Spleen (tissue), 11 donors: Measurements from ENCODE around the gene OLFM3. TPM values are rescaled to one million over a fixed set of nuclear protein-coding genes. Genes with fewer than 3 reads are reported as not detected.

ENCODE experiments used
- DNase-seq: peaks from one replicate; pipeline ENCODE4 v3.0.0-alpha.2; 2020
- H3K27ac ChIP-seq, 8 donors: fragments of 200-600 bp; sonication (generic) in 7 of 8; 1 replicate in 4 of 8; 2 replicates in 4 of 8; pipeline versions ENCODE4 v1.5.0 to v1.8.0; 2016 to 2021; ENCODE audit warnings: inconsistent platforms in 4 of 8, mild to moderate bottlenecking in 4 of 8, moderate library complexity in 1 of 8
- H3K27me3 ChIP-seq, 7 donors: fragments of 200-600 bp; sonication (generic) in 6 of 7; replicated peaks in 1 of 7; 1 replicate in 4 of 7; 2 replicates in 3 of 7; pipeline versions ENCODE4 v1.5.0 to v1.8.0; 2016 to 2021; ENCODE audit warnings: inconsistent platforms in 3 of 7, mild to moderate bottlenecking in 1 of 7
- H3K36me3 ChIP-seq, 6 donors: fragments of 200-600 bp; sonication (generic) in 5 of 6; 1 replicate in 4 of 6; 2 replicates in 2 of 6; pipeline versions ENCODE4 v1.5.0 to v1.8.0; 2016 to 2021; ENCODE audit warnings: inconsistent platforms in 2 of 6
- H3K4me1 ChIP-seq, 6 donors: fragments of 200-600 bp; sonication (generic) in 5 of 6; 1 replicate in 3 of 6; 2 replicates in 3 of 6; pipeline versions ENCODE4 v1.5.0 to v1.8.0; 2016 to 2021; ENCODE audit warnings: inconsistent platforms in 3 of 6
- H3K4me3 ChIP-seq, 8 donors: fragments of 200-600 bp; sonication (generic) in 7 of 8; 1 replicate in 4 of 8; 2 replicates in 4 of 8; pipeline versions ENCODE4 v1.5.0 to v1.8.0; 2016 to 2021; ENCODE audit warnings: inconsistent platforms in 4 of 8, mild to moderate bottlenecking in 4 of 8, moderate library complexity in 2 of 8
- H3K9me3 ChIP-seq, 8 donors: fragments of 200-600 bp; sonication (generic) in 7 of 8; 1 replicate in 4 of 8; 2 replicates in 4 of 8; pipeline versions ENCODE4 v1.5.0 to v1.8.0; 2016 to 2021; ENCODE audit warnings: inconsistent platforms in 4 of 8
- POLR2A ChIP-seq, 3 donors: fragments of 450-650 bp; IDR thresholded peaks; one replicate each; pipeline ENCODE4 v1.5.1; 2017; ENCODE audit warnings: antibody characterized with exemption in 3 of 3, mild to moderate bottlenecking in 1 of 3
- POLR2AphosphoS5 ChIP-seq, 3 donors: sonication (generic); formaldehyde crosslinking; IDR thresholded peaks; one replicate each; pipeline ENCODE4 v1.5.1; 2017; ENCODE audit warnings: antibody characterized with exemption in 3 of 3
- WGBS, 5 donors: extraction: QIAGEN DNeasy Blood & Tissue Kit in 3 of 5; methylation state at CpG; one replicate each; pipeline versions ENCODE4 v1.1.5 to v1.1.7; 2013 to 2018; 5-methylcytosine and 5-hydroxymethylcytosine counted together
- intact Hi-C: fragments of 100-400 bp; cut with DNase I; formaldehyde crosslinking; loops from one replicate; pipeline ENCODE4 v1.15.0; 2023; ENCODE audit warnings: low total_unique reads
- polyA plus RNA-seq, 3 donors: library from polyadenylated mRNA; stranded (reverse); fragments of 200-250 nt; gene quantifications; one replicate each; pipeline ENCODE4 v1.2.1, GENCODE V29; 2013
- total RNA-seq, 7 donors: library from RNA; depleted of rRNA in 3 of 7; stranded (reverse); fragments of >200 nt in 3 of 7; fragmentation: NEBNext Ultra II Directional in 4 of 7; extraction: Animal tissue kit (Norgen Biotek cat#: 25700) in 4 of 7; gene quantifications; one replicate each; pipeline versions ENCODE4 v1.1.0 to v1.2.1, GENCODE V29; 2016 to 2021
- TF ChIP-seq, protein P1 (sequence below), 11 experiments: fragments of 200-600 bp in 7 of 11; fragments of 450-650 bp in 4 of 11; sonication (generic) in 4 of 11; IDR thresholded peaks in 8 of 11; conservative IDR thresholded peaks in 3 of 11; 1 replicate in 7 of 11; 2 replicates in 4 of 11; pipeline versions ENCODE4 v1.4.0 to v1.8.0; 2016 to 2021; ENCODE audit warnings: antibody characterized with exemption in 11 of 11, inconsistent platforms in 4 of 11, mild to moderate bottlenecking in 1 of 11
- donor health status: healthy with polysubstance abuse.
- donor health status: DM: no; HTN: no; CAD: no; lungs with moderate emphysema.
- donor health status: DM: no; HTN: no; CAD: no.
- donor health status: Bipolar disorder and iron deficiency.
- donor health status: healthy.
- donor health status: DM: no; HTN: no; CAD: no.
- donor health status: DM: yes; HTN: yes; CAD: no.

Gene OLFM3
- total and polyA plus RNA-seq, 10 donors, result not detected

DNA sequence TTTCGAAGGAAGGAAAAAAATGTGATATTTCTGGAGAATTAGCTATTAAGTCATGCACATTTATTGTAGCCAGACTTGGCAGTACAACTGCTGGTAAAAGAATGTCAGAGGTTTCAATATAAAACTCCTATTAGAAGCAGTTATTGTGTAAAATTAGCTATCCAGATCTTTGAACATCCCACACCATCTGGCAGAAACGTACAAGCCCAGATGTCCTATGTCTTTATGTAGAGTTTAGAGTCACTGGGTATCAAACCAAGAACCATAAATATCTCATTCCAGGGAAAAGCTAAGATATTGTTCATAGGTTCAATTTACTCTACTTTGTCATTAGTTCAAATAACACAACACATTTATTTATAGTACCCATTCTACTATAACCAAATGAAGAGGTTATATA is 31.4 kb downstream of the OLFM3 start:
- WGBS, 5 donors, result 61 to 67% (median 66%) methylated on average over 2 of the region's 2 CpGs
- no peaks in the 10 kb centered on the region for H3K4me1 ChIP-seq
- H3K27me3 ChIP-seq, result no peaks in the 10 kb centered on the region
- no peak for DNase-seq
- H3K9me3 ChIP-seq, result no peaks in the 10 kb centered on the region
- H3K4me3 ChIP-seq, result no peak overlapping the region
- H3K27ac ChIP-seq, result no peak overlapping the region
- H3K36me3 ChIP-seq, result no peaks in the 10 kb centered on the region
- intact Hi-C loops, result no loop called here
- TF ChIP-seq POLR2A (IDR thresholded peaks at IDR 0.05) (no peak), POLR2AphosphoS5 (IDR thresholded peaks at IDR 0.05) (no peak)
- TF ChIP-seq, protein P1, sequence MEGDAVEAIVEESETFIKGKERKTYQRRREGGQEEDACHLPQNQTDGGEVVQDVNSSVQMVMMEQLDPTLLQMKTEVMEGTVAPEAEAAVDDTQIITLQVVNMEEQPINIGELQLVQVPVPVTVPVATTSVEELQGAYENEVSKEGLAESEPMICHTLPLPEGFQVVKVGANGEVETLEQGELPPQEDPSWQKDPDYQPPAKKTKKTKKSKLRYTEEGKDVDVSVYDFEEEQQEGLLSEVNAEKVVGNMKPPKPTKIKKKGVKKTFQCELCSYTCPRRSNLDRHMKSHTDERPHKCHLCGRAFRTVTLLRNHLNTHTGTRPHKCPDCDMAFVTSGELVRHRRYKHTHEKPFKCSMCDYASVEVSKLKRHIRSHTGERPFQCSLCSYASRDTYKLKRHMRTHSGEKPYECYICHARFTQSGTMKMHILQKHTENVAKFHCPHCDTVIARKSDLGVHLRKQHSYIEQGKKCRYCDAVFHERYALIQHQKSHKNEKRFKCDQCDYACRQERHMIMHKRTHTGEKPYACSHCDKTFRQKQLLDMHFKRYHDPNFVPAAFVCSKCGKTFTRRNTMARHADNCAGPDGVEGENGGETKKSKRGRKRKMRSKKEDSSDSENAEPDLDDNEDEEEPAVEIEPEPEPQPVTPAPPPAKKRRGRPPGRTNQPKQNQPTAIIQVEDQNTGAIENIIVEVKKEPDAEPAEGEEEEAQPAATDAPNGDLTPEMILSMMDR (IDR thresholded peaks at IDR 0.05 in 8 of 11, conservative IDR thresholded peaks at IDR 0.05 in 3 of 11), result no peak

DNA sequence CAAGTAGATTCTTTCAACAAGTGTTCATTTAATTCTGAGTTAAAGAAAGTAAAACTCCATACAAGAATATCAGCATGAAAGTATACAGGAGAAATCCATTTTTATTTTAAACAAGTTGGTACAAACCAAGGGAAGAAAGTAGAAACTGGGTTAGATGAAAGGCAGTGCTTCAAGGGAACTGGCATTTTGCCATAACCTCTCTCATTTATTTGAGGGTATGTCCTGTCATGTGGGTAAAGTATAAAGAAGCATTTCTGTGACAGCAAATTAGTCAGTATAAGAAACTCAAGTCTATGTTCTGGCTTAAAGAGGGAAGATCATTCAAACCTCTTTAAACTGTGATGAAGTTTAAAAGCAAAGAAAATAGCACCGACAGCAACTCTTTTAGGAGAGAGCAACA is 32.0 kb downstream of the OLFM3 start:
- intact Hi-C loops, result no loop called here
- Histone ChIP-seq H3K36me3 (no peaks in the 10 kb centered on the region), H3K27ac (no peak overlapping the region), H3K27me3 (no peaks in the 10 kb centered on the region), H3K4me3 (no peak overlapping the region), H3K4me1 (no peaks in the 10 kb centered on the region), H3K9me3 (no peaks in the 10 kb centered on the region)
- WGBS, 5 donors, result 0 to 39% (median 0%) methylated on average over 1 of the region's 1 CpG
- no peak for DNase-seq
- TF ChIP-seq POLR2AphosphoS5 (IDR thresholded peaks at IDR 0.05), result no peak
- TF ChIP-seq, protein P1 (IDR thresholded peaks at IDR 0.05 in 8 of 11, conservative IDR thresholded peaks at IDR 0.05 in 3 of 11), result no peak
- no peak for TF ChIP-seq POLR2A (IDR thresholded peaks at IDR 0.05)

DNA sequence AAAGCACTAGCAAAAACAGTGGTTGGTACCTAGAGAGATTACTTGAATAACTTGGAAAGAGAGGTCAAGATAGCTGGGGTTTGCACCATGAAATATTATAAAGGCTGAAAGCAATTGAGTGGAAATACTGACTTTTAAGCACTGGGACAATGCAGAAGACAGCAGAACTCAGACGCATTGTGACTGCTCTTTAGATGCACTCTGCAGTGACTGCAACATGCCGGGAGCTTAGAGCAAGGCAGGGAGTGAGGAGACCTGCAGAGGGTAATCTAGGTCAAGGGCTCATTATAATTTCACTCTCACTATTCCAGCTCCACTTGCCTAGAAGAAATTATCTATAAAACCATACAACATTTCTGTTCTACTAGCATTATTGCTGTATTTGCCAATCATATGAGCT is 36.6 kb downstream of the OLFM3 start:
- DNase-seq, result no peak
- no peak overlapping the region for H3K27ac ChIP-seq
- no peak overlapping the region for H3K4me3 ChIP-seq
- WGBS, 5 donors, result 69 to 86% (median 83%) methylated on average over 2 of the region's 2 CpGs
- H3K27me3 ChIP-seq, result no peaks in the 10 kb centered on the region
- TF ChIP-seq, protein P1 (IDR thresholded peaks at IDR 0.05 in 8 of 11, conservative IDR thresholded peaks at IDR 0.05 in 3 of 11), result no peak
- intact Hi-C loops, result no loop called here
- no peaks in the 10 kb centered on the region for H3K36me3 ChIP-seq
- H3K4me1 ChIP-seq, result no peaks in the 10 kb centered on the region
- H3K9me3 ChIP-seq, result no peaks in the 10 kb centered on the region

DNA sequence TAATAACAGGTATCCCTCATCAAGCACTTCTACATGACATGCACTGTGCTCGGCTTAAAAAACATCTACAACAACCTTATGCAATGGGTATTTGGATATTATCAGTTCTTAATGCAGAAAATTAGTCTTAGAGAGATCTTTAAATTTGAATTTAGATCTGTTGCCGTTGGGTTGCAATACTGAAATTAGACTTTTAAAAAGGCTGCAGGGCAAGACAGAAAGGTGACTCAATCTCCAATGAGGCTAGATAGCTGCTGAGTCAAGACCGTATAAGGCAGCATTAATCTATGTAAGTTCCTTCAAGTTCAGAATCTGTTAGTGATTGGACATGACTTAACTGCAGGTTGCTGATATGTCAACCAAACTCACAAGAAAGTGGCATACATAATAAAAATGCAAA is 37.3 kb downstream of the OLFM3 start:
- intact Hi-C loops, result no loop called here
- H3K4me3 ChIP-seq, result no peak overlapping the region
- no peaks in the 10 kb centered on the region for H3K27me3 ChIP-seq
- no peak for TF ChIP-seq POLR2AphosphoS5 (IDR thresholded peaks at IDR 0.05)
- TF ChIP-seq POLR2A (IDR thresholded peaks at IDR 0.05), result no peak
- TF ChIP-seq, protein P1 (IDR thresholded peaks at IDR 0.05 in 8 of 11, conservative IDR thresholded peaks at IDR 0.05 in 3 of 11), result no peak
- no peak overlapping the region for H3K27ac ChIP-seq
- 78 to 89% (median 83%) methylated on average over 3 of the region's 3 CpGs for WGBS, 5 donors
- no peaks in the 10 kb centered on the region for H3K9me3 ChIP-seq
- no peaks in the 10 kb centered on the region for H3K36me3 ChIP-seq
- DNase-seq, result no peak
- H3K4me1 ChIP-seq, result no peaks in the 10 kb centered on the region
